Osteocyte (in vitro differentiated cells): ENCODE data around the gene TMEM247. TPM values are rescaled to one million over a fixed set of nuclear protein-coding genes. Genes with fewer than 3 reads are reported as not detected.

Experiments used
- DNase-seq: peaks from one replicate; pipeline ENCODE4 v3.0.0; 2021; ENCODE audit warnings: mixed read lengths; ENCODE audit not compliant: unreplicated experiment; ENCODE audit errors: extremely low spot score
- H3K27ac Mint-ChIP-seq: one replicate; pipeline ENCODE4 v1.8.0; 2021; ENCODE audit warnings: mild to moderate bottlenecking, mixed read lengths; ENCODE audit not compliant: unreplicated experiment
- H3K27me3 Mint-ChIP-seq: one replicate; pipeline ENCODE4 v1.8.0; 2021; ENCODE audit warnings: mixed read lengths; ENCODE audit not compliant: unreplicated experiment
- H3K36me3 Mint-ChIP-seq: one replicate; pipeline ENCODE4 v1.8.0; 2021; ENCODE audit warnings: mixed read lengths; ENCODE audit not compliant: unreplicated experiment
- H3K4me1 Mint-ChIP-seq: one replicate; pipeline ENCODE4 v1.8.0; 2021; ENCODE audit warnings: mixed read lengths; ENCODE audit not compliant: unreplicated experiment
- H3K4me3 Mint-ChIP-seq: one replicate; pipeline ENCODE4 v1.8.0; 2021; ENCODE audit warnings: mild to moderate bottlenecking, moderate library complexity, mixed read lengths; ENCODE audit not compliant: unreplicated experiment
- H3K9me3 Mint-ChIP-seq: one replicate; pipeline ENCODE4 v1.8.0; 2021; ENCODE audit warnings: mixed read lengths; ENCODE audit not compliant: unreplicated experiment
- total RNA-seq: library from RNA; stranded (reverse); gene quantifications from 2 replicates; pipeline ENCODE4 v1.2.1, GENCODE V29; 2021
- TF ChIP-seq, protein P1 (sequence below): fragments of 200-600 bp; sonication (generic); IDR thresholded peaks from 2 replicates; pipeline ENCODE4 v1.5.0; 2021; ENCODE audit warnings: antibody characterized with exemption, mild to moderate bottlenecking, moderate library complexity

The TMEM247 gene
- total RNA-seq, 1 donor from 2014 or later, result not detected

DNA sequence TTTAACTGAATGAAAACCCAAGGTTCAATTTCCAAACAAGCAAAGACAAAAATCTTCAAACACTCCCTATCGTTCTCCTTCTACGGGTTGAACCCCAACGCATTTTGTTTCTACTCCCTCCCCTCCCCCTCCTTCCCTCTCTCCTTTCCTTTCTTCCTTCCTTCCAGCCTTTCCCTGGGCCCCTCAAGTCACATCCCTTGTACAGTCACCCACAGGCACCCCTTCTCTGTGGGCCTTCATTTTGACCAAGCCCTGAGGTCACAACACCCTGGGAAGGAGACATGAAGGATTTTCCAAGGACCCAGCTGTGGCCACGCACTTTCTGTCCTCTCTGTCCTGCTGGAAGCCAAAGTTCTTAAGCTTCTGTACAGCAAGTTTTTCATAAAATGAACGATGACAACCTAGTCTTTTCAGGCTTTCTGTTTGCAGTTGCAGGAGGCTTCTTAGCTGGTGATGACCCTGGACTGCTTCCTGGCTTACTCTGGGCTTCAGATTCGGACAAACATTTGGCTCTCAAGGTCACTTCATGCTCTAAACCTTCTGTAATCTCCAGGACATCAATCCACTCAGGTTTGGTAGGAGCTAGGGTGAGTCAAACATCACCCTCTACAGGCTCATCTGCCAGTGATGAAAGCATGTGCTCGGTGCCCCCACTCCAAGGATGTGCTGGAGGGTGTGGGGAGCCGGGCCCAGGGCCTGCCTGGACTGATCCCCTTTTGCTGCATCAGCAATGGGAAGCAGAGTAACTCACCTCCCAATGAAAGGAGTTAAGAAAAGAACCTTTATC lies 25.5 kb downstream of the TMEM247 start:
- Mint-ChIP-seq H3K4me3 (no peak overlapping the region), H3K36me3 (no peaks in the 10 kb centered on the region), H3K4me1 (peaks cover 3% of the 10 kb centered on the region), H3K27me3 (peaks cover 2% of the 10 kb centered on the region), H3K27ac (no peak overlapping the region), H3K9me3 (no peaks in the 10 kb centered on the region)
- DNase-seq, result no peak
- TF ChIP-seq, protein P1, sequence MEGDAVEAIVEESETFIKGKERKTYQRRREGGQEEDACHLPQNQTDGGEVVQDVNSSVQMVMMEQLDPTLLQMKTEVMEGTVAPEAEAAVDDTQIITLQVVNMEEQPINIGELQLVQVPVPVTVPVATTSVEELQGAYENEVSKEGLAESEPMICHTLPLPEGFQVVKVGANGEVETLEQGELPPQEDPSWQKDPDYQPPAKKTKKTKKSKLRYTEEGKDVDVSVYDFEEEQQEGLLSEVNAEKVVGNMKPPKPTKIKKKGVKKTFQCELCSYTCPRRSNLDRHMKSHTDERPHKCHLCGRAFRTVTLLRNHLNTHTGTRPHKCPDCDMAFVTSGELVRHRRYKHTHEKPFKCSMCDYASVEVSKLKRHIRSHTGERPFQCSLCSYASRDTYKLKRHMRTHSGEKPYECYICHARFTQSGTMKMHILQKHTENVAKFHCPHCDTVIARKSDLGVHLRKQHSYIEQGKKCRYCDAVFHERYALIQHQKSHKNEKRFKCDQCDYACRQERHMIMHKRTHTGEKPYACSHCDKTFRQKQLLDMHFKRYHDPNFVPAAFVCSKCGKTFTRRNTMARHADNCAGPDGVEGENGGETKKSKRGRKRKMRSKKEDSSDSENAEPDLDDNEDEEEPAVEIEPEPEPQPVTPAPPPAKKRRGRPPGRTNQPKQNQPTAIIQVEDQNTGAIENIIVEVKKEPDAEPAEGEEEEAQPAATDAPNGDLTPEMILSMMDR, result no peak

GRCh38 chr2:46505472-46505783 lies 26.1 kb downstream of the TMEM247 start:
- H3K9me3 Mint-ChIP-seq, result no peaks in the 10 kb centered on the region
- TF ChIP-seq, protein P1, result no peak
- no peaks in the 10 kb centered on the region for H3K36me3 Mint-ChIP-seq
- H3K27ac Mint-ChIP-seq, result no peak overlapping the region
- H3K4me3 Mint-ChIP-seq, result no peak overlapping the region
- H3K27me3 Mint-ChIP-seq, result peaks cover 2% of the 10 kb centered on the region
- DNase-seq, result no peak
- no peaks in the 10 kb centered on the region for H3K4me1 Mint-ChIP-seq

DNA sequence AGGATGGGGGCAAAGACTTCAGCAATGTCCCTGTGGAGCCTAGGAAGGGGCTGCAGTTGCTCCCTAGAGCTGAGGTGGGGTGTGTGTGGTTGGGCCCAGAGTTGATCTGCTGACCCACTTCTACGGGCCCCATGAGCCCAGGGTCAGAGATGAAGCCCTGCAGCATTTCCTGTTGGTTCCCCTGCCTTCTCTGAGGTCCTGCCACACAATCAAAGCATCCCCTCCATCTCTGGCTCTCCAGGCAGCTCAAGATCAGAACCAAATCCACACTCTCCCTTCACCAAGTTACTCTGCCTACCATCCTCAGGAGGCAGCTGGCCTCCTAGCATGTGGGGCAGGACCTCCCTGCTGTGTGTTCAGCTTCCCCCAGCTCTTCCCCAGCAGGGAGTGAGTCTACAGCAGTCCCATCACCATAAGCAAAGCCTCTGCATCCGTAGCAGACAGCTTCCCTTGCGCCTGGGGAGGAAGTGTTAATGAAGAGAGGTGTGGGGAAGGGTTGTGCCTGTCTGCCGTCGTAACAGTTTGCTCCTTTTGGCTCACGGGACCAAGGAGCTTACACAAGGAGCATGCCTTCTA lies 26.9 kb downstream of the TMEM247 start:
- no peaks in the 10 kb centered on the region for H3K4me1 Mint-ChIP-seq
- peaks cover 2% of the 10 kb centered on the region for H3K27me3 Mint-ChIP-seq
- no peak overlapping the region for H3K27ac Mint-ChIP-seq
- TF ChIP-seq, protein P1, result no peak
- H3K36me3 Mint-ChIP-seq, result no peaks in the 10 kb centered on the region
- H3K4me3 Mint-ChIP-seq, result no peak overlapping the region
- H3K9me3 Mint-ChIP-seq, result no peaks in the 10 kb centered on the region
- DNase-seq, result no peak

DNA sequence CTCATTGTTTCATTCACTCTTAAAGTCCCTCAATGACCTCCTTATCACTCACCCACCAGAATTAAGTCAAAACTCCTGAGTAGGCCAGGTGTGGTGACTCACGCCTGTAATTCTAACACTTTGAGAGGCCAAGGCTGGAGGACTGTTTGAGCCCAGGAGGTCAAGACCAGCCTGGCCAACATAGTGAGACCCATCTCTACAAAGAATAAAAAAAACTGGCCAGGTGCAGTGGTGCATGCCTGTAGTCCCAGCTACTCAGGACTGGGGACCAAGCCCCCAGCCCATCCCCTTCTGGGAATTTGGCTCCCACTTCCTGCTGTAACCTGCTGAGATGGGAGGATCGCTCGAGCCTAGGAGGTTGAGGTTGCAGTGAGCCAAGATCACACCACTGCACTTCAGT lies 28.9 kb downstream of the TMEM247 start:
- Mint-ChIP-seq H3K27me3 (peaks cover 4% of the 10 kb centered on the region), H3K9me3 (no peaks in the 10 kb centered on the region)
- peak; percentile 51 for DNase-seq

DNA sequence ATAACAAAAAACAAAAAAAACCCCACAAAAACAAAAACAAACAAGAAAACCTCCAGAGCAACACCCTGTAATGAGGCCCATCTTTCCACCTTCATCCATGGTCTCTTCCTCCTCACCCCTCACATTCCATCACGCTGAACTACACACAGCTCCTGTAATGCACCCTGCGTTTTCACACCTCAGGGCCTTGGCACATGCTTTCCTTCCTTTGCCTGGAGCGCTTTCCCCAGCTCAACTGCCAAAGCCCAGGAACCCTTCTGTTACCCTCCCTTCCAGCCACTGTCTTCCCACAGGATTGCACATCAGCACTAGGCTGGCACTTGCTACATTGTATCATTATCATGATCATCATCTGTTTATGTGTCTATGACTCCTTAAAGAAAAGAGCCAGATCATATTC lies 29.4 kb downstream of the TMEM247 start:
- DNase-seq, result peak; percentile 36
- no peak overlapping the region for H3K4me3 Mint-ChIP-seq
- no peaks in the 10 kb centered on the region for H3K36me3 Mint-ChIP-seq
- TF ChIP-seq, protein P1, result no peak
- no peak overlapping the region for H3K27ac Mint-ChIP-seq
- no peaks in the 10 kb centered on the region for H3K9me3 Mint-ChIP-seq
- H3K27me3 Mint-ChIP-seq, result peaks cover 4% of the 10 kb centered on the region
- no peaks in the 10 kb centered on the region for H3K4me1 Mint-ChIP-seq

More for the DNA sequence above, 28.9 kb downstream of the TMEM247 start:
- Mint-ChIP-seq H3K4me1 (no peaks in the 10 kb centered on the region), H3K27ac (no peak overlapping the region), H3K36me3 (no peaks in the 10 kb centered on the region), H3K4me3 (no peak overlapping the region)
- TF ChIP-seq, protein P1, result no peak
